ENCODE measurements around the gene BMP6. TPM values are rescaled to one million over a fixed set of nuclear protein-coding genes. Genes with fewer than 3 reads are reported as not detected.

Gene BMP6
- total and polyA plus RNA-seq, 2 donors (not counting 3 experiments of a cell fraction or from before 2014, with no cell fraction given) = 221 to 276 TPM

GRCh38 chr6:7902221-7902620 is 176.3 kb downstream of the BMP6 start:
- dilution Hi-C loops (cut with MboI; ENCODE audit: extremely low pct_ligation_motif_present, low sequenced_read_pairs) (no loop called here), intact Hi-C loops (cut with micrococcal nuclease) (loop anchor here (10.0 kb wide), 1 partner anchor 313 kb away; no protein-coding TSS in a partner anchor)
- peak overlapping the region; percentile 31 for H3K4me2 ChIP-seq (ENCODE audit: insufficient read depth, low read length)
- H3K4me3 ChIP-seq (replicated peaks in 1 of 3; ENCODE audit: insufficient read depth in 1 of 3, low read depth in 1 of 3, low read length in 3 of 3) = no peak overlapping the region
- H4K20me1 ChIP-seq (replicated peaks; ENCODE audit: control insufficient read depth, extremely low read depth, insufficient read depth, low read length) = no peaks in the 10 kb centered on the region
- no peaks in the 10 kb centered on the region for H3K27me3 ChIP-seq (ENCODE audit: control insufficient read depth in 2 of 2, insufficient read depth in 2 of 2, low read length in 2 of 2)
- H3K27ac ChIP-seq (ENCODE audit: insufficient read depth, low read depth, low read length) = peak overlapping the region; percentile 94
- H3K9me1 ChIP-seq (replicated peaks; ENCODE audit: control insufficient read depth, extremely low read depth, insufficient read depth, low read length) = no peaks in the 10 kb centered on the region
- H3K9me3 ChIP-seq (replicated peaks; ENCODE audit: control insufficient read depth, insufficient read depth, low read length) = no peaks in the 10 kb centered on the region
- peaks cover 100% of the 10 kb centered on the region for H3K79me2 ChIP-seq (ENCODE audit: control insufficient read depth, insufficient read depth, low read length)
- DNase-seq (ENCODE audit: low read depth, low spot score) (peak; percentile 85), FAIRE-seq (peak; percentile 59)
- H3K9ac ChIP-seq (replicated peaks; ENCODE audit: extremely low read depth, insufficient read depth, low read length) = peak overlapping the region; percentile 64
- TF ChIP-seq POLR2AphosphoS5 (IDR thresholded peaks at IDR 0.05; ENCODE audit: insufficient read depth, low read depth, low read length) (no peak), JUN (IDR thresholded peaks at IDR 0.05; ENCODE audit: borderline replicate concordance, insufficient read depth, insufficient read length, low read depth) (peak; percentile 18)
- H3K36me3 ChIP-seq (ENCODE audit: control insufficient read depth in 2 of 2, extremely low read depth in 1 of 2, insufficient read depth in 2 of 2, low read length in 2 of 2) = peaks cover 74 to 80% of the 10 kb centered on the region in 2 experiments
- no peak overlapping the region for H2AFZ ChIP-seq (ENCODE audit: low read depth, low read length)
- ChIA-PET POLR2A (interaction anchor here (0.7 to 3.1 kb wide), 5 partner anchors 13 to 99 kb away, joined by 3 to 17 read pairs (median 5); no protein-coding TSS in a partner anchor), CTCF (interaction anchor here (0.9 to 2.3 kb wide), 6 partner anchors 90 to 157 kb away, joined by 3 to 26 read pairs (median 4); no protein-coding TSS in a partner anchor)
- peaks cover 97% of the 10 kb centered on the region for H3K4me1 ChIP-seq (ENCODE audit: control insufficient read depth, extremely low read depth, insufficient read depth, low read length)
- no TSS peak for BruUV-seq (replicated peaks)

GRCh38 chr6:7902867-7903266 is 177.0 kb downstream of the BMP6 start:
- ChIA-PET POLR2A (interaction anchor here (0.7 to 3.1 kb wide), 6 partner anchors 13 to 103 kb away, joined by 3 to 17 read pairs (median 4); no protein-coding TSS in a partner anchor), CTCF (interaction anchor here (0.9 to 2.3 kb wide), 6 partner anchors 89 to 156 kb away, joined by 3 to 26 read pairs (median 4); no protein-coding TSS in a partner anchor)
- dilution Hi-C loops (cut with MboI; ENCODE audit: extremely low pct_ligation_motif_present, low sequenced_read_pairs) = no loop called here
- Histone ChIP-seq H3K4me1 (ENCODE audit: control insufficient read depth, extremely low read depth, insufficient read depth, low read length) (peaks cover 97% of the 10 kb centered on the region), H3K4me2 (ENCODE audit: insufficient read depth, low read length) (peak overlapping the region; percentile 32), H3K27me3 (ENCODE audit: control insufficient read depth in 2 of 2, insufficient read depth in 2 of 2, low read length in 2 of 2) (no peaks in the 10 kb centered on the region), H3K79me2 (ENCODE audit: control insufficient read depth, insufficient read depth, low read length) (peaks cover 100% of the 10 kb centered on the region), H3K4me3 (replicated peaks in 1 of 3; ENCODE audit: insufficient read depth in 1 of 3, low read depth in 1 of 3, low read length in 3 of 3) (no peak overlapping the region), H4K20me1 (replicated peaks; ENCODE audit: control insufficient read depth, extremely low read depth, insufficient read depth, low read length) (no peaks in the 10 kb centered on the region), H3K9me1 (replicated peaks; ENCODE audit: control insufficient read depth, extremely low read depth, insufficient read depth, low read length) (no peaks in the 10 kb centered on the region), H3K27ac (ENCODE audit: insufficient read depth, low read depth, low read length) (peak overlapping the region; percentile 94), H3K9me3 (replicated peaks; ENCODE audit: control insufficient read depth, insufficient read depth, low read length) (no peaks in the 10 kb centered on the region), H3K9ac (replicated peaks; ENCODE audit: extremely low read depth, insufficient read depth, low read length) (peak overlapping the region; percentile 64), H3K36me3 (ENCODE audit: control insufficient read depth in 2 of 2, extremely low read depth in 1 of 2, insufficient read depth in 2 of 2, low read length in 2 of 2) (peaks cover 74 to 81% of the 10 kb centered on the region in 2 experiments), H2AFZ (ENCODE audit: low read depth, low read length) (no peak overlapping the region)
- FAIRE-seq (peak; percentile 53), DNase-seq (ENCODE audit: low read depth, low spot score) (peak; percentile 19)
- intact Hi-C loops (cut with micrococcal nuclease) = loop anchor here (10.0 kb wide), 1 partner anchor 312 kb away; no protein-coding TSS in a partner anchor
- BruUV-seq (replicated peaks) = no TSS peak
- peak; percentile 35 for TF ChIP-seq POLR2AphosphoS5 (IDR thresholded peaks at IDR 0.05; ENCODE audit: insufficient read depth, low read depth, low read length)
- TF ChIP-seq FOS (IDR thresholded peaks at IDR 0.05; ENCODE audit: borderline replicate concordance, insufficient read depth, low read length) = no peak

Data from endothelial cell of umbilical vein (primary cell).